Limb (tissue), 2 donors: ENCODE results near the gene ST3GAL3.
"Not testable (repeated sequence)": the region's sequence is repeated elsewhere in the genome, so short reads cannot be mapped to it uniquely, and the experiment has no call there.

ENCODE experiments used
- DNase-seq, 2 donors: peaks; one replicate each; pipeline ENCODE4 v3.0.0-alpha.2; 2016; ENCODE audit errors: extremely low spot score in 2 of 2

Gene ST3GAL3

DNA sequence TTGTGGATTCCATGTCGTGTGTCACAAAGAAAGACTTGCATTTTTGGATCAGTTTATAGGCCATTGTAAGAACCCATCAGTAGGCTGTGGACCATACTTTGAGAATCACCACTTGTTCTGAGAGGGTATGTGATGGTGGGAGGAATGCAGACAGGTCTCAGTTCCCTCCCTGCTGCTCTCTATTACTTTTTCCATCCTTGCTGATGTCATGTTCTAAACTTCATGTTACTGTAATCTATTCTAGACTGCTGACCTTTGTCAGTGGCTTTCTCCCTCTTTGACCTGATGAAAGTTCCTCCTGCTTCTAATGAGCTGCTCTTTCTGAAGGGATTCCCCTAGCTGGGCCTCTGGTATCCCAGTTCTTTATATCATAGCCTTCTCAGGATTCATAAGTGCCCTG is 46.1 kb downstream of the ST3GAL3 start:
- no peak for DNase-seq

- no peak for DNase-seq
Measured at GRCh38 chr1:43754892-43755291, 47.6 kb downstream of the ST3GAL3 start.

DNA sequence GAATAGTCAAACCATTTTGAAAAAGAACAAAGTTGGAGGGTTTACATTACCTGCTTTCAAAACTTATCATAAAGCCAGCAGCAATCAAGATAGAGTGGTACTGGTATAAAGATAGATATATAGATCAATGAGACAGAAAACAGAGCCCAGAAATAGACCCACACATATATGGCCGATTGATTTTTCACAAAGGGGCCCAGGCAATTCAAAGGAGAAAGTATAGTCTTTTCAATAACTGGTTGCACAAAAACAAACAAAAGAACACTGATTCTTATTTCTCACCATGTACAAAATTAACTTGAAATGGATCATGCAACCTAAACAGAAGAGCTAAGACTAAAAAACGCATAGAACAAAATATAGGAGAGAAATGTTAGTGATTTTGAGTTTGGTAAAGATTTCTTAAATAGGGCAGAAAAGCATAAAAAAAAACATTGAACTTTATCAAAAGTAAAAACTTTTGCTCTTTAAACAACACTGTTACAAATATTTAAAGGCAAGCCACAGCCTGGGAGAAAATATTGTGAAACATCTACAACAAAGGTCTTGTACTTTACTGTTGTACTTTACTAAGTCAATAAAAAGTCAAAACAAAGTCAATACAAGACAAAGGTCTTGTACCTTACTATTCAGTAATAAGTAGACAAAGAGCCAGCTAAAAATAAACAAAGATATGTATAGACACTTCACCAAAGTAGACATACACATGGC is 50.2 kb downstream of the ST3GAL3 start:
- DNase-seq = no peak

DNA sequence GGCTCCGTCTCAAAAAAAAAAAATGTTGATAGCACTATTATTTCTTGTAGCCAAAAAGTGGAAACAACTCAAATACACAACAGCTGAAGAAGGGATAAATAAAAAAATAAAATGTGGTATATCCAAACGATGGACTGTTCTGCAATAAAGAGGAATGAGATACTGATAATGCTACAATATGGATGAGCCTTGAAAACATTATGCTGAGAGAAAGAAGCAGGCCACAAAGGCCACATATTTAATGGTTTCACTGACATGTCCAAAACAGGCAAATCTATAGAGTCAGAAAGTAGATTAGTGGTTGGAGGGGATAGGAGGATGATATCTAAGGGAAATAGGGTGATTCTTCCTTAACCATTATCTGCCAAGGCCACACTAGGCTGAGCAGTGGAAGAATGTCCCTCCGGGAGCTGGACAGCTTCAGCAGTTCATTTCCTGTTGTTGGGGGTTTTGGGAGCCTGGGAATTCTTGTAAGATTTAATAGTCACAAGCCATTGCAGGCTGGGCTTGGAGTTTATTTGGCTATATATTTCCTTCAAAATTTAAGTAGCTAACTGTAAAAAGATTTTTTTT is 53.5 kb downstream of the ST3GAL3 start:
- no peak for DNase-seq

- DNase-seq = peak; percentile 79 to 92
Measured at GRCh38 chr1:43763497-43763973, 56.2 kb downstream of the ST3GAL3 start.

DNA sequence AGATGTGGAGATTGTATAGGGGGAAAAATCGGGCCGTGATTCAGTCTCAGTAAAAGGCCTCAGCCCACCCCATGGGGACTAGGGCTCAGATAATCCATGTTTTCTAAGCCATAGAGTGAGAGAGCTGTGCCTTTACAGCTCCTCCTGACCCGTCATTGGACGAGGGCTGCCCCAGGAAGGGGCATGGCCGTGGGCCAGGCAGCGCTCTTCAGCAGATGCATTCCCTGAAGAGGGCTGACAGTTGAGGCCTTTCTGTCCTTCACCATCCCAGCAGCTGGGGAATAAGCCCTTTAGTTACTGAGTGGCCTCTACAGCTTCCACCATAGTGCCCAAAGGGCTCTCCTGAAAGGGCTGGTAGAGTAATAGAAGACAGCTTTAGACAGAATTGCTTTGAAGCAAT is 57.2 kb downstream of the ST3GAL3 start:
- DNase-seq = peak in 1 of 2 donors; percentile 36

- peak in 1 of 2 donors; percentile 40 for DNase-seq
Measured at GRCh38 chr1:43766086-43766784, 58.9 kb downstream of the ST3GAL3 start.

GRCh38 chr1:43766818-43767525 is 59.6 kb downstream of the ST3GAL3 start:
- peak in 1 of 2 donors; percentile 9 for DNase-seq

- no peak for DNase-seq
Measured at GRCh38 chr1:43768168-43768567, 60.8 kb downstream of the ST3GAL3 start.

- DNase-seq = no peak
Measured at GRCh38 chr1:43769350-43769908, 62.1 kb downstream of the ST3GAL3 start.

GRCh38 chr1:43770111-43770510 is 62.8 kb downstream of the ST3GAL3 start:
- no peak for DNase-seq

GRCh38 chr1:43772978-43773377 is 65.6 kb downstream of the ST3GAL3 start:
- DNase-seq = no peak

DNA sequence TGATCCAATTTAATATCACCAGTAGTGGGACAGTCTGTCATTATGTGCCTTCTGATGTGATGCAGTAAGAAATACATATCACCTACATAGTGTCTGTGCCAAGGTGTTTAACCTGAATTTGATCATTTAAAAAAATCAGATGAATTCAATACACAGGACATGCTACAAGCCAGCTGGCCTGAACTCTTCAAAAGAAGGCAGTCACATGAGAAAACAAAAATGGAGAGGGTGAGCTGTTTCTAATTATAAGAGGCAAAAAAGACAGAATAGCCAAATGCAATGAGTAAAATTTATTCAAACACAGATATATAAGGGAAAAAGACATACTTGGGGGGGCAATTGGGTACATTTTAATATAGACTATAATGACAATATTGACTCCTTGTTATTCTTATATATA is 66.5 kb downstream of the ST3GAL3 start:
- DNase-seq = no peak

DNA sequence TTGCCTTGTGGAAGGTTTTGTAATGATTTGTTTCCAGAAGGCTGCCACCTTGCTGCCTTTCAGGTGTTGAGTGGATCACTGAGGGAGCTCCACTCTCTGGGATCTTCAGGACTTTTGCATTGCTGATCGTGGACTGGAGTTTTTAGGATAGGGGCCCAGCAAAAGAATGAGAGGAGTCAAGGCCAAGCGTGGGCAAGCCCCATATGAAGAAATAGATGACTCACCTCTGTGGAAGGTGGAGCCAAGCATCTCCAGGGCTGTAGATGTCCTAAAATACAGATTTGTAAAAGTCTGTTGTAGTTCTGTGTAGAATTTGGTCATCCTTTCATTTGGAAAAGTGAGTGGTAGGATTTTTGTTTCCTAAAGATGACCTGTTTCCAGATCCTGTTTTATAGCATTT is 67.0 kb downstream of the ST3GAL3 start:
- no peak for DNase-seq

GRCh38 chr1:43776043-43776761 is 68.9 kb downstream of the ST3GAL3 start:
- DNase-seq = peak in 1 of 2 donors; percentile 20

DNA sequence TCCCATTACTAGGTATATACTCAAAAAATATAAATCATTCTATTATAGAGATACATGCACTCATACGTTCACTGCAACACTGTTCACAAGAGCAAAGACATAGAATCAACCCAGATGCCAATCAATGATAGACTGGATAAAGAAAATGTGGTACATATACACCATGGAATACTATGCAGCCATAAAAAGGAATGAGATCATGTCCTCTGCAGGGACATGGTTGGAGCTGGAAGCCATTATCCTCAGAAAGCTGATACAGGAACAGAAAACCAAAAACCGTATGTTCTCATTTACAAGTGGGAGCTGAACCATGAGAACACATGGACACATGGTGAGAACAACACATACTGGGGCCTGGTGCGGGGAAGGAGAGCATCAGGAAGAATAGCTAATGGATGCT is 70.6 kb downstream of the ST3GAL3 start:
- not testable (repeated sequence) for DNase-seq

GRCh38 chr1:43779266-43779665 is 71.9 kb downstream of the ST3GAL3 start:
- no peak for DNase-seq

GRCh38 chr1:43779805-43780403 is 72.6 kb downstream of the ST3GAL3 start:
- DNase-seq = no peak

GRCh38 chr1:43781574-43781973 is 74.2 kb downstream of the ST3GAL3 start:
- no peak for DNase-seq

DNA sequence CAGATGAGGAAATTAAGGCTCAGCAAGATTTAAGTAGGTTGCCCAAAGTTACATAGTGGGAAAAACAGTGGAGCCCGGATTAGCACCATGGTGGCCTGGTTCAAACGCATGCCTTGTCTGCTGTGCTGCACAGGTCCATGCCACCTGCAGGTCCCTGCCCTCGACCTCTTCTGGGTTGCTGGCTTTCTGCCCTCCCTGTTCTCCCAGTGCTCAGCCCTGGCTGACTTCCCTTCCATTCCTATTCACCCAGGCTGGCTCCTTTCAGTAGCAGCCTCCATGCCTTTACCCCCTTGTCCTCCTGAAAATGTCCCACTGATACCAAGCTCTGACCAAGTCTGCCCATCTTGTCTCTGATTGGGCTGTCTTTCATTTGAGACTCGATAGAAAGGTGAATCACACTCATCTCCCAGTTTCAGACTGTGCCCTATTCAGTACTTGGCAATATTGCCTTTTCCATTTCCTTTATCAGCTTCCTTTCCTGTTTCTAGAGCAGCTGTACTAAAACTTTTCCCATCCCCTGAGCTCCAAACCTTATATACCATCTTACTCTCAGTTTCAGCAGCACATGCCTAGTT is 75.8 kb downstream of the ST3GAL3 start:
- no peak for DNase-seq
